ENCODE data around the gene TNFRSF1B.

Gene TNFRSF1B

GRCh38 chr1:12166834-12167492 lies at the start of gene TNFRSF1B:
TNFRSF1B (plus strand) TSS chr1:12166991; CDS start chr1:12167092, 101 bp downstream.
- peak; percentile 52 to 72 for DNase-seq (ENCODE audit: low read depth in 1 of 2, low spot score in 1 of 2)

GRCh38 chr1:12121212-12122003 lies 45.4 kb upstream of the TNFRSF1B start:
- DNase-seq (ENCODE audit: low read depth in 1 of 2, low spot score in 1 of 2) = no peak

GRCh38 chr1:12123172-12123571 lies 43.6 kb upstream of the TNFRSF1B start:
- DNase-seq (ENCODE audit: low read depth in 1 of 2, low spot score in 1 of 2) = no peak

GRCh38 chr1:12124693-12125421 lies 41.9 kb upstream of the TNFRSF1B start:
- peak; percentile 61 to 62 for DNase-seq (ENCODE audit: low read depth in 1 of 2, low spot score in 1 of 2)

- no peak for DNase-seq (ENCODE audit: low read depth in 1 of 2, low spot score in 1 of 2)
Observed at GRCh38 chr1:12125422-12126355, 41.1 kb upstream of the TNFRSF1B start.

- no peak for DNase-seq (ENCODE audit: low read depth in 1 of 2, low spot score in 1 of 2)
Observed at GRCh38 chr1:12126781-12127180, 40.0 kb upstream of the TNFRSF1B start.

- no peak for DNase-seq (ENCODE audit: low read depth in 1 of 2, low spot score in 1 of 2)
Observed at GRCh38 chr1:12127206-12127810, 39.5 kb upstream of the TNFRSF1B start.

GRCh38 chr1:12128120-12128519 lies 38.7 kb upstream of the TNFRSF1B start:
- no peak for DNase-seq (ENCODE audit: low read depth in 1 of 2, low spot score in 1 of 2)

GRCh38 chr1:12129624-12130023 lies 37.2 kb upstream of the TNFRSF1B start:
- no peak for DNase-seq (ENCODE audit: low read depth in 1 of 2, low spot score in 1 of 2)

GRCh38 chr1:12130466-12131130 lies 36.2 kb upstream of the TNFRSF1B start:
- DNase-seq (ENCODE audit: low read depth in 1 of 2, low spot score in 1 of 2) = no peak

- DNase-seq (ENCODE audit: low read depth in 1 of 2, low spot score in 1 of 2) = no peak
Observed at GRCh38 chr1:12132078-12132477, 34.7 kb upstream of the TNFRSF1B start.

- no peak for DNase-seq (ENCODE audit: low read depth in 1 of 2, low spot score in 1 of 2)
Observed at GRCh38 chr1:12134716-12135115, 32.1 kb upstream of the TNFRSF1B start.

- DNase-seq (ENCODE audit: low read depth in 1 of 2, low spot score in 1 of 2) = no peak
Observed at GRCh38 chr1:12135612-12136011, 31.2 kb upstream of the TNFRSF1B start.

- DNase-seq (ENCODE audit: low read depth in 1 of 2, low spot score in 1 of 2) = no peak
Observed at GRCh38 chr1:12136916-12137610, 29.7 kb upstream of the TNFRSF1B start.

- no peak for DNase-seq (ENCODE audit: low read depth in 1 of 2, low spot score in 1 of 2)
Observed at GRCh38 chr1:12138196-12139168, 28.3 kb upstream of the TNFRSF1B start.

GRCh38 chr1:12140016-12140415 lies 26.8 kb upstream of the TNFRSF1B start:
- no peak for DNase-seq (ENCODE audit: low read depth in 1 of 2, low spot score in 1 of 2)

- DNase-seq (ENCODE audit: low read depth in 1 of 2, low spot score in 1 of 2) = no peak
Observed at GRCh38 chr1:12140515-12141162, 26.2 kb upstream of the TNFRSF1B start.
